ENCODE results near the gene CDK11A. TPM values are rescaled to one million over a fixed set of nuclear protein-coding genes. Genes with fewer than 3 reads are reported as not detected.
"Not testable (repeated sequence)": the region's sequence is repeated elsewhere in the genome, so short reads cannot be mapped to it uniquely, and the experiment has no call there.

Gene CDK11A
- polyA plus RNA-seq, 2 of the 4 experiments (the other 2 are of a cell fraction): 6.7 to 36.4 TPM

- DNase-seq (ENCODE audit: low read depth in 1 of 2, low spot score in 1 of 2); H3K4me1 ChIP-seq; H3K9me3 ChIP-seq; H3K4me2 ChIP-seq; FAIRE-seq; ATAC-seq; H3K27ac ChIP-seq; H3K4me3 ChIP-seq; POLR2A ChIA-PET; CTCF ChIA-PET: not testable (repeated sequence)
- 97% methylated on average over 5 of the region's 10 CpGs for WGBS (ENCODE audit: missing lambda C conversion rate)
Measured at GRCh38 chr1:1705623-1706022, 18.5 kb downstream of the CDK11A start.

- H3K4me2 ChIP-seq; ATAC-seq; H3K4me1 ChIP-seq; H3K4me3 ChIP-seq; CTCF ChIA-PET; FAIRE-seq; H3K27ac ChIP-seq; POLR2A ChIA-PET; DNase-seq (ENCODE audit: low read depth in 1 of 2, low spot score in 1 of 2); H3K9me3 ChIP-seq: not testable (repeated sequence)
- WGBS (ENCODE audit: missing lambda C conversion rate): 91% methylated on average over 4 of the region's 27 CpGs
Measured at GRCh38 chr1:1704284-1704957, 19.7 kb downstream of the CDK11A start.

GRCh38 chr1:1703796-1704195 lies 20.4 kb downstream of the CDK11A start:
- no peak for ATAC-seq
- no peaks in the 10 kb centered on the region for H3K9me3 ChIP-seq
- ChIA-PET POLR2A (no interaction called here), CTCF (no interaction called here)
- no peak for FAIRE-seq
- 93% methylated on average over 13 of the region's 22 CpGs for WGBS (ENCODE audit: missing lambda C conversion rate)
- no peaks in the 10 kb centered on the region for H3K4me1 ChIP-seq
- no peak overlapping the region for H3K4me2 ChIP-seq
- no peak for DNase-seq (ENCODE audit: low read depth in 1 of 2, low spot score in 1 of 2)
- TF ChIP-seq CTCF (IDR thresholded peaks at IDR 0.05): no peak
- no peak for TF ChIP-seq NFE2L2 (conservative IDR thresholded peaks at IDR 0.05; ENCODE audit: low read length)
- no peak for TF ChIP-seq KDM5A (IDR thresholded peaks at IDR 0.05)
- TF ChIP-seq JUN (IDR thresholded peaks at IDR 0.05): no peak
- TF ChIP-seq USF2 (IDR thresholded peaks at IDR 0.05): no peak
- no peak for TF ChIP-seq MYC (IDR thresholded peaks at IDR 0.05; ENCODE audit: borderline replicate concordance, low read length)
- TF ChIP-seq RAD21 (conservative IDR thresholded peaks at IDR 0.05 in 1 of 2, IDR thresholded peaks at IDR 0.05 in 1 of 2): no peak
- TF ChIP-seq RARB (CRISPR knock-in tag; IDR thresholded peaks at IDR 0.05): no peak
- TF ChIP-seq KDM1A (IDR thresholded peaks at IDR 0.05; ENCODE audit: low read depth): no peak
- TF ChIP-seq MAFK (IDR thresholded peaks at IDR 0.05; ENCODE audit: partially characterized antibody): no peak
- TF ChIP-seq CEBPB (IDR thresholded peaks at IDR 0.05): no peak
- no peak for TF ChIP-seq EHMT2 (IDR thresholded peaks at IDR 0.05; ENCODE audit: low read depth)
- no peak overlapping the region for H3K4me3 ChIP-seq
- no peak overlapping the region for H3K27ac ChIP-seq

- POLR2A ChIA-PET; H3K9me3 ChIP-seq; H3K4me2 ChIP-seq; FAIRE-seq; H3K27ac ChIP-seq; H3K4me1 ChIP-seq; DNase-seq (ENCODE audit: low read depth in 1 of 2, low spot score in 1 of 2); CTCF ChIA-PET; H3K4me3 ChIP-seq; ATAC-seq: not testable (repeated sequence)
- WGBS (ENCODE audit: missing lambda C conversion rate): 88% methylated on average over 6 of the region's 18 CpGs
Measured at GRCh38 chr1:1702506-1702905, 21.7 kb downstream of the CDK11A start.

- DNase-seq (ENCODE audit: low read depth in 1 of 2, low spot score in 1 of 2); H3K4me1 ChIP-seq; ATAC-seq; CTCF ChIA-PET; H3K4me3 ChIP-seq; POLR2A ChIA-PET; H3K4me2 ChIP-seq; H3K27ac ChIP-seq; H3K9me3 ChIP-seq; FAIRE-seq: not testable (repeated sequence)
- no CpG with 5 or more reads among the region's 33 CpGs for WGBS (ENCODE audit: missing lambda C conversion rate)
Measured at GRCh38 chr1:1700557-1700956, 23.6 kb downstream of the CDK11A start.

- H3K4me1 ChIP-seq; H3K9me3 ChIP-seq; DNase-seq (ENCODE audit: low read depth in 1 of 2, low spot score in 1 of 2); CTCF ChIA-PET; FAIRE-seq; H3K4me3 ChIP-seq; POLR2A ChIA-PET; H3K27ac ChIP-seq; ATAC-seq; H3K4me2 ChIP-seq: not testable (repeated sequence)
- no CpG with 5 or more reads among the region's 45 CpGs for WGBS (ENCODE audit: missing lambda C conversion rate)
Measured at GRCh38 chr1:1700067-1700466, 24.1 kb downstream of the CDK11A start.

- POLR2A ChIA-PET; CTCF ChIA-PET; H3K9me3 ChIP-seq; DNase-seq (ENCODE audit: low read depth in 1 of 2, low spot score in 1 of 2); H3K4me1 ChIP-seq; H3K27ac ChIP-seq; FAIRE-seq; ATAC-seq; H3K4me3 ChIP-seq; H3K4me2 ChIP-seq: not testable (repeated sequence)
- WGBS (ENCODE audit: missing lambda C conversion rate): no CpG with 5 or more reads among the region's 19 CpGs
Measured at GRCh38 chr1:1699061-1699460, 25.1 kb downstream of the CDK11A start.

GRCh38 chr1:1697358-1698183 lies 26.6 kb downstream of the CDK11A start:
- H3K4me3 ChIP-seq; ATAC-seq; H3K4me2 ChIP-seq; CTCF ChIA-PET; FAIRE-seq; H3K9me3 ChIP-seq; H3K27ac ChIP-seq; DNase-seq (ENCODE audit: low read depth in 1 of 2, low spot score in 1 of 2); POLR2A ChIA-PET; H3K4me1 ChIP-seq: not testable (repeated sequence)
- WGBS (ENCODE audit: missing lambda C conversion rate): 69% methylated on average over 10 of the region's 26 CpGs

Data from A549 (cell line).